Gastroesophageal sphincter (tissue), 3 donors: Measurements from ENCODE around the gene NEMP1.
"Not testable (repeated sequence)": the region's sequence is repeated elsewhere in the genome, so short reads cannot be mapped to it uniquely, and the experiment has no call there.

ENCODE experiments used
- POLR2A ChIP-seq, 2 donors: fragments of 450-650 bp; IDR thresholded peaks; one replicate each; pipeline ENCODE4 v1.6.1; 2017; ENCODE audit warnings: antibody characterized with exemption in 2 of 2, mild to moderate bottlenecking in 2 of 2, moderate library complexity in 1 of 2
- POLR2AphosphoS5 ChIP-seq: sonication (generic); formaldehyde crosslinking; IDR thresholded peaks from one replicate; pipeline ENCODE4 v1.6.1; 2017; ENCODE audit warnings: antibody characterized with exemption
- TF ChIP-seq, protein P1 (sequence below), 4 experiments: fragments of 200-600 bp in 2 of 4; fragments of 450-650 bp in 2 of 4; sonication (generic) in 1 of 4; IDR thresholded peaks; one replicate each; pipeline ENCODE4 v1.5.1; 2017 to 2019; ENCODE audit warnings: antibody characterized with exemption in 4 of 4, mild to moderate bottlenecking in 2 of 4, moderate library complexity in 2 of 4

GRCh38 chr12:57053146-57053545 lies 25.4 kb downstream of the NEMP1 start:
- TF ChIP-seq POLR2AphosphoS5; POLR2A (IDR thresholded peaks at IDR 0.05): not testable (repeated sequence)
- TF ChIP-seq, protein P1, sequence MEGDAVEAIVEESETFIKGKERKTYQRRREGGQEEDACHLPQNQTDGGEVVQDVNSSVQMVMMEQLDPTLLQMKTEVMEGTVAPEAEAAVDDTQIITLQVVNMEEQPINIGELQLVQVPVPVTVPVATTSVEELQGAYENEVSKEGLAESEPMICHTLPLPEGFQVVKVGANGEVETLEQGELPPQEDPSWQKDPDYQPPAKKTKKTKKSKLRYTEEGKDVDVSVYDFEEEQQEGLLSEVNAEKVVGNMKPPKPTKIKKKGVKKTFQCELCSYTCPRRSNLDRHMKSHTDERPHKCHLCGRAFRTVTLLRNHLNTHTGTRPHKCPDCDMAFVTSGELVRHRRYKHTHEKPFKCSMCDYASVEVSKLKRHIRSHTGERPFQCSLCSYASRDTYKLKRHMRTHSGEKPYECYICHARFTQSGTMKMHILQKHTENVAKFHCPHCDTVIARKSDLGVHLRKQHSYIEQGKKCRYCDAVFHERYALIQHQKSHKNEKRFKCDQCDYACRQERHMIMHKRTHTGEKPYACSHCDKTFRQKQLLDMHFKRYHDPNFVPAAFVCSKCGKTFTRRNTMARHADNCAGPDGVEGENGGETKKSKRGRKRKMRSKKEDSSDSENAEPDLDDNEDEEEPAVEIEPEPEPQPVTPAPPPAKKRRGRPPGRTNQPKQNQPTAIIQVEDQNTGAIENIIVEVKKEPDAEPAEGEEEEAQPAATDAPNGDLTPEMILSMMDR (IDR thresholded peaks at IDR 0.05): not testable (repeated sequence)
